Neural progenitor cell (in vitro differentiated cells): ENCODE measurements around the gene SINHCAF.

Experiments
- CTCF ChIP-seq: fragments of 200-600 bp; sonication (generic); IDR thresholded peaks from 2 replicates; pipeline ENCODE4 v1.5.1; 2017; ENCODE audit warnings: antibody characterized with exemption, mild to moderate bottlenecking
- EZH2 ChIP-seq: fragments of 200-600 bp; sonication (generic); IDR thresholded peaks from 2 replicates; pipeline ENCODE4 v1.6.1; 2017; ENCODE audit warnings: antibody characterized with exemption, mild to moderate bottlenecking, moderate library complexity

- TF ChIP-seq EZH2 (no peak), CTCF (no peak)
These were observed 1.0 kb upstream of the SINHCAF start for GRCh38 chr12:31326736-31327659.
